OCI-LY7 (cell line): ENCODE measurements around the gene ACER3. TPM values are rescaled to one million over a fixed set of nuclear protein-coding genes. Genes with fewer than 3 reads are reported as not detected.

Experiments used
- BruUV-seq: library from RNA; stranded (reverse); fragments of 400-500 nt; replicated peaks from 2 replicates; lab custom pipeline; 2021; lab: Mats Ljungman, UMichigan
- CTCF ChIA-PET: fragments of 300-600 bp; sonication (Branson Sonifier 250); formaldehyde crosslinking; loops from one replicate; lab custom pipeline; 2022; ENCODE audit warnings: antibody characterized with exemption; ENCODE audit not compliant: unreplicated experiment; lab: Charles Lee
- POLR2A ChIA-PET: fragments of 300-600 bp; sonication (Branson Sonifier 250); formaldehyde crosslinking; loops from one replicate; lab custom pipeline; 2022; ENCODE audit warnings: antibody characterized with exemption; lab: Charles Lee
- DNase-seq: peaks from one replicate; pipeline ENCODE4 v3.0.0-alpha.2; 2015; ENCODE audit warnings: low spot score
- H2AFZ ChIP-seq: fragments of 200-600 bp; sonication (generic), shearing (Covaris generic); 2 replicates; pipeline ENCODE4 v1.6.1; 2014; ENCODE audit warnings: mild to moderate bottlenecking, antibody characterized with exemption, low read length, moderate library complexity
- H3K27ac ChIP-seq: fragments of 200-600 bp; sonication (generic); 2 replicates; pipeline ENCODE4 v1.5.1; 2014; ENCODE audit warnings: mixed run types, low read depth, mild to moderate bottlenecking, moderate library complexity, low read length, inconsistent platforms; ENCODE audit not compliant: poor library complexity, severe bottlenecking
- H3K36me3 ChIP-seq: fragments of 200-600 bp; sonication (generic); 2 replicates; pipeline ENCODE4 v1.6.1; 2014; ENCODE audit warnings: mild to moderate bottlenecking, antibody characterized with exemption, low read length, moderate library complexity, mixed read lengths; ENCODE audit not compliant: insufficient read depth
- H3K4me1 ChIP-seq: fragments of 200-600 bp; sonication (generic); 2 replicates; pipeline ENCODE4 v1.5.1; 2014; ENCODE audit warnings: mild to moderate bottlenecking, low read length; ENCODE audit not compliant: insufficient read depth, poor library complexity, severe bottlenecking
- H3K4me2 ChIP-seq: fragments of 200-600 bp; sonication (generic); 2 replicates; pipeline ENCODE4 v1.6.1; 2014; ENCODE audit warnings: mild to moderate bottlenecking, low read length
- H3K4me3 ChIP-seq: fragments of 200-600 bp; sonication (generic); 2 replicates; pipeline ENCODE4 v1.5.1; 2014; ENCODE audit warnings: mild to moderate bottlenecking, low read depth, low read length; ENCODE audit not compliant: poor library complexity, severe bottlenecking
- H3K79me2 ChIP-seq: fragments of 200-600 bp; sonication (generic); 2 replicates; pipeline ENCODE4 v1.6.1; 2016; ENCODE audit warnings: low read depth, mild to moderate bottlenecking, low read length, moderate library complexity, mixed read lengths; ENCODE audit not compliant: insufficient read depth
- H3K9me2 ChIP-seq: fragments of 200-600 bp; sonication (generic); 2 replicates; pipeline ENCODE4 v1.6.1; 2016; ENCODE audit warnings: mild to moderate bottlenecking, low read length, mixed read lengths; ENCODE audit not compliant: insufficient read depth
- H3K9me3 ChIP-seq: fragments of 200-600 bp; sonication (generic); 2 replicates; pipeline ENCODE4 v1.6.1; 2014; ENCODE audit warnings: mild to moderate bottlenecking, mixed run types, low read length, mixed read lengths
- H4K20me1 ChIP-seq: fragments of 200-600 bp; sonication (generic); 2 replicates; pipeline ENCODE4 v1.6.1; 2014; ENCODE audit warnings: mild to moderate bottlenecking, antibody characterized with exemption, low read length, moderate library complexity, mixed read lengths; ENCODE audit not compliant: insufficient read depth
- EZH2phosphoT487 ChIP-seq: fragments of 200-600 bp; sonication (generic); IDR thresholded peaks from 2 replicates; pipeline ENCODE4 v1.6.1; 2018; ENCODE audit warnings: low read depth, borderline replicate concordance, mild to moderate bottlenecking, mixed run types, antibody characterized with exemption, low read length, moderate library complexity, mixed read lengths
- intact Hi-C: fragments of 100-400 bp; cut with micrococcal nuclease; formaldehyde crosslinking; loops from one replicate; pipeline ENCODE4 v1.10.0; 2022; ENCODE audit not compliant: unreplicated experiment
- total RNA-seq, 2 experiments: library from RNA; depleted of rRNA in 1 of 2; stranded (reverse); fragments of >200 nt in 1 of 2; shearing (Covaris generic) in 1 of 2; gene quantifications; 2 replicates each; pipeline ENCODE4 v1.2.3, GENCODE V29; 2014 to 2022
- TF ChIP-seq, protein P1 (sequence below): fragments of 200-600 bp; sonication (generic); conservative IDR thresholded peaks from 2 replicates; pipeline ENCODE4 v1.5.1; 2014; ENCODE audit warnings: mild to moderate bottlenecking, antibody characterized with exemption, low read length, moderate library complexity, mixed read lengths

ACER3 gene
- total RNA-seq, 2 experiments from 2014 or later, result 3.0 to 12.2 TPM

DNA sequence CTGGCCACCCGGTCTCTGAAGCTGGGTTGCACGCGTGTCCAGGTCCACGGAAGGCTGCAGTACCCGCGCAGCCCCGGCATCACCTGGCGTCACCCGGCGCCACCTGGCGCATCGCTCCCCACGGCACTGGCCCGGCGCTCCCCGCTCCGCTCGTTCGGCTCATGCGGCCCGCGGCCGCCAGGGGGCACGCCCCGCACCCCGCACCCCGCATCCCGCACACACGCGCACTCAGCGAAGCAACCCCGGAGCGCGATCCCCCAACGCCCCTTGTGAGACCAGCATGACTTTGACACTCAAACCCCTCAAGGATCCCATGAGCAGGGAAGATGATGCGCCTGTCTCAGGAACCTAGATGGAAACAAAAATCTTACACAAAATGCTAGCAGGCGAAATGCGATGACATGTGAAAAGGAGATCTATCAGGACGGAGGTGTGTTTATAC, 185.4 kb downstream of the ACER3 start:
- no TSS peak for BruUV-seq
- no peaks in the 10 kb centered on the region for H3K9me3 ChIP-seq
- intact Hi-C loops, result loop anchor here (2.0 kb wide), 1 partner anchor 143 kb away; no protein-coding TSS in a partner anchor
- no peak overlapping the region for H3K27ac ChIP-seq
- no peak overlapping the region for H3K4me2 ChIP-seq
- TF ChIP-seq, protein P1, sequence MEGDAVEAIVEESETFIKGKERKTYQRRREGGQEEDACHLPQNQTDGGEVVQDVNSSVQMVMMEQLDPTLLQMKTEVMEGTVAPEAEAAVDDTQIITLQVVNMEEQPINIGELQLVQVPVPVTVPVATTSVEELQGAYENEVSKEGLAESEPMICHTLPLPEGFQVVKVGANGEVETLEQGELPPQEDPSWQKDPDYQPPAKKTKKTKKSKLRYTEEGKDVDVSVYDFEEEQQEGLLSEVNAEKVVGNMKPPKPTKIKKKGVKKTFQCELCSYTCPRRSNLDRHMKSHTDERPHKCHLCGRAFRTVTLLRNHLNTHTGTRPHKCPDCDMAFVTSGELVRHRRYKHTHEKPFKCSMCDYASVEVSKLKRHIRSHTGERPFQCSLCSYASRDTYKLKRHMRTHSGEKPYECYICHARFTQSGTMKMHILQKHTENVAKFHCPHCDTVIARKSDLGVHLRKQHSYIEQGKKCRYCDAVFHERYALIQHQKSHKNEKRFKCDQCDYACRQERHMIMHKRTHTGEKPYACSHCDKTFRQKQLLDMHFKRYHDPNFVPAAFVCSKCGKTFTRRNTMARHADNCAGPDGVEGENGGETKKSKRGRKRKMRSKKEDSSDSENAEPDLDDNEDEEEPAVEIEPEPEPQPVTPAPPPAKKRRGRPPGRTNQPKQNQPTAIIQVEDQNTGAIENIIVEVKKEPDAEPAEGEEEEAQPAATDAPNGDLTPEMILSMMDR, result peak; percentile 87
- no peak for TF ChIP-seq EZH2phosphoT487
- H3K9me2 ChIP-seq, result no peaks in the 10 kb centered on the region
- no peaks in the 10 kb centered on the region for H3K36me3 ChIP-seq
- H3K4me1 ChIP-seq, result peaks cover 6% of the 10 kb centered on the region
- DNase-seq, result peak; percentile 49
- ChIA-PET CTCF (no interaction called here), POLR2A (no interaction called here)
- H3K4me3 ChIP-seq, result no peak overlapping the region
- no peaks in the 10 kb centered on the region for H3K79me2 ChIP-seq
- no peak overlapping the region for H2AFZ ChIP-seq
- H4K20me1 ChIP-seq, result no peaks in the 10 kb centered on the region

DNA sequence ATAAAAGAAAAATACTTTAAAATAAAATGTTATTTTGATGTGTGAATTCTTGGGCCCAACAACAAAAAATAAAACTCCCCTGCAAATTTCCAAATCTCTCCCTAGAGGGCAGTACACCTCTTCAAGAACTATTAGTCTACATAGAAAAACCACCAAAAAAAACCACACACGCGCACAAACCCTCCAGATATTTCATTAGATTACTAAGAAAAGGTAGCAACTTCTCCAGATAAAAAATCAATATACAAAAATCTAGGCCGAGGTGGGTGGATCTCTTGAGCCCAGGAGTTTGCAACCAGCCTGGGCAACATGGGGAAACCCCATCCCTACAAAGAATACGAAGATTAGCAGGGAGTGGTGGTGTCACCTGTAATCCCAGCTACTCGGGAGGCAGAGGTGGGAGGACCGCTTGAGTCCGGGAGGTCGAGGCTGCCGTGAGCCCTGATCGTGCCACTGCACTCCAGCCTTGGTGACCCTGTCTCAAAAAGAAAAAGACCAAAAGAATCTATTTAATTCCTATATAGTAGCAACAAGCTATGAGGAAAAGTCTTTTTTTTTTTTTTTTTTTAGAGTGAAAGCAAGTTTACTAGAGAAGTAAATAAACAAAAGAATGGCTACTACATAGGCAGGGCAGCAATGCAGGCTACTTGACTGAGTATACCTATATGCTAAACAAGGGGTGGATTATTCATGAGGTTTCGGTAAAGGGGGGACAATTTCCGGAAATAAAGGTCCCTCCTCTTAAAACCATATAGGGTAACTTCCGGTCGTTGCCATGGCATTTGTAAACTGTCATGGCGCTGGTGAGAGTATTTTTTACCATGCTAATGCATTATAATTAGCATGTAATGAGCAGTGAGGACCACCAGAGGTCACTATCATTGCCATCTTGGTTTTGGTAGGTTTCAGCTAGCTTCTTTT, 186.5 kb downstream of the ACER3 start:
- Histone ChIP-seq H3K4me3 (peak overlapping the region; percentile 50), H3K79me2 (no peaks in the 10 kb centered on the region), H3K4me1 (peaks cover 6% of the 10 kb centered on the region), H3K9me2 (no peaks in the 10 kb centered on the region), H3K27ac (no peak overlapping the region), H3K4me2 (peak overlapping the region; percentile 64), H3K36me3 (no peaks in the 10 kb centered on the region), H4K20me1 (no peaks in the 10 kb centered on the region), H2AFZ (peak overlapping the region; percentile 79; the same call in 1 of the 2 replicates), H3K9me3 (no peaks in the 10 kb centered on the region)
- CTCF ChIA-PET, result interaction anchor here (0.5 to 1.5 kb wide), 3 partner anchors 14 to 141 kb away, joined by 3 to 11 read pairs (median 3); no protein-coding TSS in a partner anchor
- no peak for TF ChIP-seq EZH2phosphoT487
- TF ChIP-seq, protein P1, result peak; percentile 85
- no TSS peak for BruUV-seq
- POLR2A ChIA-PET, result interaction anchor here (0.6 to 1.0 kb wide), 9 partner anchors 18 to 1613 kb away, joined by 3 to 5 read pairs (median 3); no protein-coding TSS in a partner anchor
- peak; percentile 94 for DNase-seq
- intact Hi-C loops, result loop anchor here (1.0 to 2.0 kb wide), 3 partner anchors 19 to 142 kb away; partner anchors contain the start of gene CAPN5
